Liver (tissue), 9 donors: ENCODE data around the gene GPX4. TPM values are rescaled to one million over a fixed set of nuclear protein-coding genes. Genes with fewer than 3 reads are reported as not detected.

Source experiments
- DNase-seq: peaks from one replicate; pipeline ENCODE4 v3.0.0-alpha.2; 2017; ENCODE audit warnings: low spot score
- H3K27ac ChIP-seq, 2 donors: one replicate each; pipeline ENCODE4 v1.7.0; 2013; ENCODE audit warnings: inconsistent platforms in 2 of 2, low read length in 2 of 2, control low read depth in 1 of 2, low read depth in 1 of 2, mild to moderate bottlenecking in 1 of 2
- H3K27me3 ChIP-seq, 4 donors: one replicate each; pipeline versions ENCODE4 v1.6.1 to v1.7.0; 2013; ENCODE audit warnings: low read length in 3 of 4, inconsistent platforms in 1 of 4, mild to moderate bottlenecking in 1 of 4, moderate library complexity in 1 of 4; ENCODE audit not compliant: control insufficient read depth in 4 of 4, insufficient read depth in 4 of 4
- H3K36me3 ChIP-seq, 4 donors: one replicate each; pipeline versions ENCODE4 v1.6.1 to v1.7.0; 2013; ENCODE audit warnings: low read length in 3 of 4, mild to moderate bottlenecking in 3 of 4, low read depth in 1 of 4, moderate library complexity in 1 of 4; ENCODE audit not compliant: control insufficient read depth in 4 of 4, insufficient read depth in 3 of 4
- H3K4me1 ChIP-seq, 4 donors: one replicate each; pipeline versions ENCODE4 v1.6.1 to v1.7.0; 2013; ENCODE audit warnings: low read length in 3 of 4, mild to moderate bottlenecking in 3 of 4, moderate library complexity in 1 of 4; ENCODE audit not compliant: control insufficient read depth in 4 of 4, insufficient read depth in 4 of 4
- H3K4me3 ChIP-seq, 3 donors: one replicate each; pipeline versions ENCODE4 v1.6.1 to v1.7.0; 2013; ENCODE audit warnings: low read length in 3 of 3, control low read depth in 1 of 3, low read depth in 1 of 3, mild to moderate bottlenecking in 1 of 3
- H3K9ac ChIP-seq, 2 donors: one replicate each; pipeline ENCODE4 v1.7.0; 2013; ENCODE audit warnings: low read length in 2 of 2, mild to moderate bottlenecking in 2 of 2, moderate library complexity in 2 of 2, control low read depth in 1 of 2, low read depth in 1 of 2
- H3K9me3 ChIP-seq, 4 donors: one replicate each; pipeline versions ENCODE4 v1.6.1 to v1.7.0; 2013; ENCODE audit warnings: low read length in 3 of 4; ENCODE audit not compliant: control insufficient read depth in 4 of 4
- ATF3 ChIP-seq: IDR thresholded peaks from 2 replicates; pipeline ENCODE4 v1.6.1; 2016; ENCODE audit warnings: antibody characterized with exemption
- CTCF ChIP-seq: fragments of 150-350 bp; IDR thresholded peaks from 2 replicates; pipeline ENCODE4 v1.5.1; 2017; ENCODE audit warnings: improper control_type of control experiment, low read depth, low read length; ENCODE audit not compliant: missing input control
- EGR1 ChIP-seq, 2 donors: IDR thresholded peaks; 2 replicates each; pipeline ENCODE4 v1.6.1; 2016 to 2018; ENCODE audit warnings: antibody characterized with exemption in 2 of 2, low read depth in 2 of 2
- FOXA1 ChIP-seq: IDR thresholded peaks from 2 replicates; pipeline ENCODE4 v1.6.1; 2016; ENCODE audit warnings: antibody characterized with exemption
- FOXA2 ChIP-seq: IDR thresholded peaks from 2 replicates; pipeline ENCODE4 v1.6.1; 2016; ENCODE audit warnings: antibody characterized with exemption
- GABPA ChIP-seq, 2 donors: IDR thresholded peaks in 1 of 2; conservative IDR thresholded peaks in 1 of 2; 2 replicates each; pipeline ENCODE4 v1.6.1; 2016; ENCODE audit warnings: antibody characterized with exemption in 2 of 2, mild to moderate bottlenecking in 1 of 2, moderate library complexity in 1 of 2
- HNF4A ChIP-seq, 2 donors: conservative IDR thresholded peaks; 2 replicates each; pipeline ENCODE4 v1.6.1; 2016; ENCODE audit warnings: antibody characterized with exemption in 2 of 2, mild to moderate bottlenecking in 2 of 2
- HNF4G ChIP-seq: IDR thresholded peaks from 2 replicates; pipeline ENCODE4 v1.6.1; 2016; ENCODE audit warnings: antibody characterized with exemption
- JUND ChIP-seq, 2 donors: IDR thresholded peaks; 2 replicates each; pipeline ENCODE4 v1.6.1; 2016; ENCODE audit warnings: antibody characterized with exemption in 2 of 2
- RXRA ChIP-seq, 2 donors: IDR thresholded peaks; 2 replicates each; pipeline ENCODE4 v1.6.1; 2017 to 2018; ENCODE audit warnings: antibody characterized with exemption in 2 of 2, mild to moderate bottlenecking in 1 of 2
- SP1 ChIP-seq: IDR thresholded peaks from 2 replicates; pipeline ENCODE4 v1.6.1; 2018; ENCODE audit warnings: antibody characterized with exemption, mild to moderate bottlenecking
- YY1 ChIP-seq: IDR thresholded peaks from 2 replicates; pipeline ENCODE4 v1.6.1; 2016; ENCODE audit warnings: antibody characterized with exemption, mild to moderate bottlenecking
- WGBS: extraction: QIAGEN DNeasy Blood & Tissue Kit; methylation state at CpG from one replicate; pipeline ENCODE4 v1.1.7; 2013; 5-methylcytosine and 5-hydroxymethylcytosine counted together
- polyA plus RNA-seq, 2 donors: library from polyadenylated mRNA; stranded (reverse) in 1 of 2; unstranded in 1 of 2; fragments of 200-250 nt in 1 of 2; fragments of >200 nt in 1 of 2; fragmentation: Nextera tagmentation in 1 of 2; extraction: Ambion mirVana in 1 of 2; gene quantifications; one replicate each; pipeline versions ENCODE4 v1.2.1 to v1.2.3, GENCODE V29; 2013 to 2015
- total RNA-seq, 2 donors: library from RNA; depleted of rRNA; stranded (reverse); fragments of >200 nt; gene quantifications; one replicate each; pipeline ENCODE4 v1.2.3, GENCODE V29; 2014
- TF ChIP-seq, protein P1 (sequence below): IDR thresholded peaks from 2 replicates; pipeline ENCODE4 v1.6.1; 2016; ENCODE audit warnings: antibody characterized with exemption
- TF ChIP-seq, protein P2 (sequence below): IDR thresholded peaks from 2 replicates; pipeline ENCODE4 v1.6.1; 2016; ENCODE audit warnings: antibody characterized with exemption
- TF ChIP-seq, protein P3 (sequence below): IDR thresholded peaks from 2 replicates; pipeline ENCODE4 v1.6.1; 2016; ENCODE audit warnings: antibody characterized with exemption, mild to moderate bottlenecking
- donor health status: healthy.
- donor health status: healthy.
- donor health status: healthy.
- donor health status: healthy.
- donor health status: healthy.

The GPX4 gene
- total and polyA plus RNA-seq, 4 donors, result 122 to 558 (median 298) TPM

DNA sequence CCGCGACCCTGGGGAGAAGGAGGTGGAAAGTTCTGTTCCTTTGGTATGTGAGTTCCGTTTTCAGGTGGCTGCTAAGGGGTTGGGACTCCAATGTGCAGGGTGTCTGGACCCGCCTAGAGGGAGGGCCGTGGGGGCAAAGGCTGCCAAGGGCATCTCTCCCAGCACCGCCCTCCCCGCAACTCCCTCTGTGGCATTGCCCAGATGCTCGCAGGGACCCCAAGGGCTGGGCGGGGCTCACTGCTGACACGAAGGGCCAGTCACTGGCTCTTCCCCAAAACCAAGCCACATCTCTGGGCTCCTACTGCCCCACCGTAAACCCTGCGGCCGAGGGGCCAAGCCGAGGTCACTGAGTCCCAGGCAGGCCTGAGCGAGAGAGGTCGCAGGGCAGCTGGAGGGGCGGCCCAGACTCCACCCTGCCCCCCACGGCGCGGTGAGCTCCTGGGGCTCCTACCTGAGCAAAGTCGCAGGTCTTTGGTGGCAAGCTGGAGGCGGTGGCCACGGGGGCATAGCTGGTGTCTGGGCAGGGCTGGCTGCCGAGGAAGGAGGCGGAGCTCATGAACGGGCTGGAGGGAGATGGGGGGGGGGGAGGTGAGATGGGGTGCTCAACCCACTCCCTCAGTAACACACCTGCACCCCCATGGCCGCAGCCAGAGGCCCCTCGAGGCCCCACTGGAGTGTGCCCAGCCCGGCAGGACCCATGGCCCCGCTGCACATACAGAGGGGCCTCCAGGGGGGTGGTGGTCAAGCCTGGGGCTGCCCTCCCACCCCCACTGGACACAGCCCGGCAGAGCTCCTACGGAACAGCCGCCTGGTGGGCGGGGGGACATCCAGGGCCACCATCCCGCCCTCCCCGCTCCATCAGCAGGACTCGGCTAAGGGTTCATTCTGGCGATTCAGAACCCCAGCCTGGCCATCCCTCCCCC, 43.3 kb downstream of the GPX4 start:
- H3K27ac ChIP-seq, result no peak overlapping the region
- TF ChIP-seq, protein P1, sequence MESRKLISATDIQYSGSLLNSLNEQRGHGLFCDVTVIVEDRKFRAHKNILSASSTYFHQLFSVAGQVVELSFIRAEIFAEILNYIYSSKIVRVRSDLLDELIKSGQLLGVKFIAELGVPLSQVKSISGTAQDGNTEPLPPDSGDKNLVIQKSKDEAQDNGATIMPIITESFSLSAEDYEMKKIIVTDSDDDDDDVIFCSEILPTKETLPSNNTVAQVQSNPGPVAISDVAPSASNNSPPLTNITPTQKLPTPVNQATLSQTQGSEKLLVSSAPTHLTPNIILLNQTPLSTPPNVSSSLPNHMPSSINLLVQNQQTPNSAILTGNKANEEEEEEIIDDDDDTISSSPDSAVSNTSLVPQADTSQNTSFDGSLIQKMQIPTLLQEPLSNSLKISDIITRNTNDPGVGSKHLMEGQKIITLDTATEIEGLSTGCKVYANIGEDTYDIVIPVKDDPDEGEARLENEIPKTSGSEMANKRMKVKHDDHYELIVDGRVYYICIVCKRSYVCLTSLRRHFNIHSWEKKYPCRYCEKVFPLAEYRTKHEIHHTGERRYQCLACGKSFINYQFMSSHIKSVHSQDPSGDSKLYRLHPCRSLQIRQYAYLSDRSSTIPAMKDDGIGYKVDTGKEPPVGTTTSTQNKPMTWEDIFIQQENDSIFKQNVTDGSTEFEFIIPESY, result no peak
- TF ChIP-seq, protein P2, sequence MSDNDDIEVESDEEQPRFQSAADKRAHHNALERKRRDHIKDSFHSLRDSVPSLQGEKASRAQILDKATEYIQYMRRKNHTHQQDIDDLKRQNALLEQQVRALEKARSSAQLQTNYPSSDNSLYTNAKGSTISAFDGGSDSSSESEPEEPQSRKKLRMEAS, result no peak
- TF ChIP-seq FOXA1, result no peak
- TF ChIP-seq, protein P3, sequence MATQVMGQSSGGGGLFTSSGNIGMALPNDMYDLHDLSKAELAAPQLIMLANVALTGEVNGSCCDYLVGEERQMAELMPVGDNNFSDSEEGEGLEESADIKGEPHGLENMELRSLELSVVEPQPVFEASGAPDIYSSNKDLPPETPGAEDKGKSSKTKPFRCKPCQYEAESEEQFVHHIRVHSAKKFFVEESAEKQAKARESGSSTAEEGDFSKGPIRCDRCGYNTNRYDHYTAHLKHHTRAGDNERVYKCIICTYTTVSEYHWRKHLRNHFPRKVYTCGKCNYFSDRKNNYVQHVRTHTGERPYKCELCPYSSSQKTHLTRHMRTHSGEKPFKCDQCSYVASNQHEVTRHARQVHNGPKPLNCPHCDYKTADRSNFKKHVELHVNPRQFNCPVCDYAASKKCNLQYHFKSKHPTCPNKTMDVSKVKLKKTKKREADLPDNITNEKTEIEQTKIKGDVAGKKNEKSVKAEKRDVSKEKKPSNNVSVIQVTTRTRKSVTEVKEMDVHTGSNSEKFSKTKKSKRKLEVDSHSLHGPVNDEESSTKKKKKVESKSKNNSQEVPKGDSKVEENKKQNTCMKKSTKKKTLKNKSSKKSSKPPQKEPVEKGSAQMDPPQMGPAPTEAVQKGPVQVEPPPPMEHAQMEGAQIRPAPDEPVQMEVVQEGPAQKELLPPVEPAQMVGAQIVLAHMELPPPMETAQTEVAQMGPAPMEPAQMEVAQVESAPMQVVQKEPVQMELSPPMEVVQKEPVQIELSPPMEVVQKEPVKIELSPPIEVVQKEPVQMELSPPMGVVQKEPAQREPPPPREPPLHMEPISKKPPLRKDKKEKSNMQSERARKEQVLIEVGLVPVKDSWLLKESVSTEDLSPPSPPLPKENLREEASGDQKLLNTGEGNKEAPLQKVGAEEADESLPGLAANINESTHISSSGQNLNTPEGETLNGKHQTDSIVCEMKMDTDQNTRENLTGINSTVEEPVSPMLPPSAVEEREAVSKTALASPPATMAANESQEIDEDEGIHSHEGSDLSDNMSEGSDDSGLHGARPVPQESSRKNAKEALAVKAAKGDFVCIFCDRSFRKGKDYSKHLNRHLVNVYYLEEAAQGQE, result no peak
- TF ChIP-seq EGR1 (IDR thresholded peaks at IDR 0.05; ENCODE audit: low read depth in 2 of 2), result no peak
- TF ChIP-seq GABPA (IDR thresholded peaks at IDR 0.05 in 1 of 2, conservative IDR thresholded peaks at IDR 0.05 in 1 of 2), result no peak
- no peak for TF ChIP-seq RXRA (IDR thresholded peaks at IDR 0.05)
- TF ChIP-seq HNF4G, result no peak
- no peak for TF ChIP-seq ATF3
- TF ChIP-seq SP1, result no peak
- no peak for TF ChIP-seq YY1
- TF ChIP-seq JUND (IDR thresholded peaks at IDR 0.05), result no peak
- TF ChIP-seq HNF4A (conservative IDR thresholded peaks at IDR 0.05), result no peak
- no peak for TF ChIP-seq FOXA2

GRCh38 chr19:1147934-1148549, 44.2 kb downstream of the GPX4 start:
- TF ChIP-seq JUND (IDR thresholded peaks at IDR 0.05), result no peak
- TF ChIP-seq YY1, result no peak
- no peak for TF ChIP-seq CTCF
- TF ChIP-seq, protein P1, result no peak
- TF ChIP-seq, protein P2, result no peak
- no peak for TF ChIP-seq RXRA (IDR thresholded peaks at IDR 0.05)
- TF ChIP-seq SP1, result no peak
- Histone ChIP-seq H3K4me1 (no peaks in the 10 kb centered on the region), H3K27ac (no peak overlapping the region), H3K4me3 (no peak overlapping the region), H3K36me3 (peaks cover 9 to 36% (median 22%) of the 10 kb centered on the region in 4 donors), H3K27me3 (no peaks in the 10 kb centered on the region), H3K9me3 (no peaks in the 10 kb centered on the region), H3K9ac (no peak overlapping the region)
- 95% methylated on average over 15 of the region's 15 CpGs for WGBS
- no peak for DNase-seq

More for the DNA sequence above, 43.3 kb downstream of the GPX4 start:
- 88% methylated on average over 38 of the region's 38 CpGs for WGBS
- no peak for DNase-seq
- Histone ChIP-seq H3K4me1 (no peaks in the 10 kb centered on the region), H3K27me3 (no peaks in the 10 kb centered on the region), H3K9me3 (no peaks in the 10 kb centered on the region), H3K36me3 (peaks cover 9 to 40% (median 19%) of the 10 kb centered on the region in 4 donors), H3K4me3 (no peak overlapping the region), H3K9ac (no peak overlapping the region)
